ENCODE measurements around the gene SEL1L.
"Not testable (repeated sequence)": the region's sequence is repeated elsewhere in the genome, so short reads cannot be mapped to it uniquely, and the experiment has no call there.

Gene SEL1L

DNA sequence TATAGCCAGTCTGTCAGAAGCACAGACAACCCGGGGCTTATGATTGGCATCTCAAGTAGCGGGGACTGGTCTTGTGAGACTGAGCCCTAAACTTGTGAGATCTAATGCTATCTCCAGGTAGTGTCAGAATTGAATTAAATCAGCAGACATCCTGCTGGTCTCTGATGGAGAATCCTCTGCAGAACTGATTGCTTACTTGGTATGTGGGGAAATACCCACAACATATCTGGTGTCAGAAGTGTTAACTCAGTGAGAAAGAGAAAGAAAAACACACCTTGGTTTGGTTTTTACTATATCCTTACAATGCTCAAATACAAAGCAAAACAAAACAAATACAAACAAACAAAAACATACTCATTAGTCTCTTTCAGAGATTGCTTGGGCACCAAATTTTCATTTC is 10.0 kb downstream of the SEL1L start:
- no peak for DNase-seq

DNA sequence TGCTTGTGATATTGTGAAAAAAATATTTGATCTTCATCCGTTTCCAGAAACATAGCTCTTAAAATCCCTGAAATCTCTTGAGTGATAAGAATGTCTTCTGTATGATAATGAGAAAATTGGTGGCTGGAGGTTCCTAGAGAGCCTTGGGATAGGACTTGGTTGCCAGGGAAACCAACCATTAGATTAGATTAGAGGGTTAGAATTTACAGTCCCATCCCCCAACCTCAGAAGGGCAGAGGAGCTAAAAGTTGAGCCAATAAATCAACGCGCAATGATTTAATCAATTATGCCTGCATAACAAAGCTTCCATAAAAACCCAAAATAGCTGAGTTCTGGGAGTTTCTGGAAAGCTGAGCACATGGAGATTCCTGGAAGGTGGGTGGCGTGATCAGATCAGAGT is 10.6 kb downstream of the SEL1L start:
- no peak for DNase-seq

DNA sequence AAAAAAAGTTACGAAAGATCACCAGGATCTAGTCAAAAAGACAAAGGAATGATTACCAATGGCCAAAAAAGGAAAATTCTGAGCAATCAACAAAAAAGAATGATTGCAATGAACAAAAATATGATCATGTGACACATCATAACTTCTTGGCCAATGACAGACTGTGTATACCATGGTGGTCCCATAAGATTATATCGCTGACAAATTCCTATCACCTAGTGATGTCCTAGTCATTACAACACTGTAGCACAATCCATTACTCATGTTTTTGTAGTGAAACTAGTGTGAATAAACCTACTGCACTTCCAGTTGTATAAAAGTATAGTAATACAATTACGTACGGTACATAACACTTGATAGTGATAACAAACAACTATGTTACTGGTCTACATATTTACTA is 12.3 kb downstream of the SEL1L start:
- no peak for DNase-seq

DNA sequence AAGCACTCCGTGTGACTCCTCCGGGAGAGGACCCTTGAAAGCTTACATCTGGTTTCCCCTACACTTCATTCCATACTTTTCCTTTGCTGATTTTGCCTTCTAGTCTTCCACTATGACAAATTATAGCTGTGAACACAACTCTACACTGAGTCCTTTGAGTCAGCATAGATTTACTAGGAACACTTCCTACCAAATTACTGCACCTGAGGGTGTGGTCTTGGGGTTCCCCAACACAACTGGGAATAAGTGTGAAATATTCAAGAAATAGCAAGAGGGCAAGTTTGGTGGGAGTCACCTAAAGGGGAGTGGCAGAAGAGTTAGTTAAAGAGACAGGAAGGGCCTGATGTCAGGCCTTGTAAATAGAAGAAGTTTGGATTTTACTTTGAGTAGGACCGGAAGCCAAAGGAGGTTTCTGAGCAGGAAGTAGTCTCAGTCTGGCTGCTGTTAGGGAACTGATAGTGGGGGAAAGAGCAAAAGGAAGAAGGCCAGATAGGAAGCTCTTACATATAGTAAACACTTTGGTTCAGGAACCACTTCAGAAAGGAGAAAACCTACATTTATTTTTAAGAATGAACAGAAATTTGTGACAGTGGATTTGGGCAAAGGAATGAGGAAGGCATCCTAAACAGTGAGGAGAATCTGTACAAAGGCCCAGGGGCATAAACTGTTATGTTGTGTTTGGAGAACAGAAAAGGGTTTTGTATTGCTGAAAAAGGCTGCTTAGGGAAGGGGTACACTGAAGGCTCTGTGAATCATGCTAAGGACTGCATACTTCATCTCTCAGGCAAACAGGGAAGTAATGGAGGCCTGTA is 14.2 kb downstream of the SEL1L start:
- no peak for DNase-seq

DNA sequence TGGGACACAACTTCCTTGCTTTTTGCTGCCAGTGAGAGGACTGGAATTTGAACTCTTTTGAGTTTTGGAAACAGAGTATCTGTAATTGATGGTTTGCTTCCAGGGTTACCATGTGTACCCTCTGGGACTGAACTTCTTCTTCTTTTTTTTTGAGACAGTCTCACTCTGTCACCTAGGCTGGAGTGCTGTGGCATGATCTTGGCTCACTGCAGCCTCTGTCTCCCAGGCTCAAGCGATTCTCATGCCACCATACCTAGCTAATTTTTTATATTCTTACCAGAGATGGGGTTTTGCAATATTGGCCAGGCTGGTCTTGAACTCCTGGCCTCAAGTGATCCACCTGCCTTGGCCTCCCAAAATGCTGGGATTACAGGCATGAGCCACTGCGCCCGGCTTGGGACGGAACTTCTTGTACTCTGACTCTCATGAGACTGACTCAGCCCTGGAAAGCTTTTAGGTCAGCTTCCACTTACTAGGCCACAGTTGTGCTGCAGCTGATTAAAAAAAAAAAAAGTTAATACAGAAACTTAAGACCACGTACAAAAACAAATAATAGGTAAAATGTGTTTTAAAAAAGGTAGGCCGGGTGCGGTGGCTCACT is 15.8 kb downstream of the SEL1L start:
- DNase-seq = no peak

DNA sequence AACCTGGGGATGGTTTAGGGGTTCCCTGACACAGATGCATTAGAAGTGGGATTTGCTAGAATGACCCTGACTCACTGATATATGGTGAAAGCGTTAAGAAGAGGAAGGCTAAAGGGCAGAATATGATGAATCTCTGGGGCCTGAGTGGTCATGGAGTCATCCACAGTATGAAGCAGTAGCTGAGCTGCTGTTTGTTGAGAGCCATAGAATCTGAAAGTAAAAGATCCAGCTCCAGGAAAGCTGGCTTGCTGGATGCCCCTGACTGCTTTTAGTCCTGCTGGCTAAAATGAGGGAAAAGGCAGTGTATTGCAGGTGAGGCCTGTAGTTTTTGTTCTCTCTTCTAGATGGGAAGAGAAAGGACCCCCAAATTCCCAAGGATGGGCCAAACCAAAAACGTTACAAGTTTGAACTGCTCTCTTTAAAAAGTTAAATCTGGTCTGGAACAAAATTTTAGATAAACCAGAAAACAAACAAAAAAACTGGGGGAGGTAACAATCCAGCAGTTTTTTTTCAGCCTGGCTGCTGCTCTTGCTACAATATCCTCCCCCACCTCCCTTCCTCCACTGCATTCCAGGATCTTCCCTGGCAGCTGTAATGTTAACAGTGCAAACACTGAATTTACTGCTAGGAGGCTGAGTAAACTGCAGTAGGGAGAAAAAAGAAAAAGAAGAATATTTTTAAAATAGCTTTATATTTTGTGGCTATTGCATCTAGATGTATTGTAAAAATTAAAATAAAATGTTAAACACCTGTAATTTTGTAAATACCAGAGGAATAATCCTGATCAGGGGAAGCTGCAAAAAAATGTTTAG is 16.5 kb downstream of the SEL1L start:
- no peak for DNase-seq

DNA sequence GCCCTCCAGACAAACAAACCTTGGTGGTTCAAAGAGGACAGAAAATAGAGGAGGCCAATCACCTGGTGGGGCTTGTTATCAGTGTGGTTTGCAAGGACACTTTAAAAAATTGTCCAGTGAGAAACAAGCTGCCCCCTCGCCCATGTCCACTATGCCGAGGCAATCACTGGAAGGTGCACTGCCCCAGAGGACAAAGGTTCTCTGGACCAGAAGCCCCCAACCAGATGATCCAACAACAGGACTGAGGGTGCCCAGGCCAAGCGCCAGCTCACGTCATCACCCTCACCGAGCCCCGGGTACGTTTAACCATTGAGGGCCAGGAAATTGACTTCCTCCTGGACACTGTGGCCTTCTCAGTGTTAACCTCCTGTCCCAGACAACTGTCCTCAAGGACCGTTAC is 17.7 kb downstream of the SEL1L start:
- not testable (repeated sequence) for DNase-seq

DNA sequence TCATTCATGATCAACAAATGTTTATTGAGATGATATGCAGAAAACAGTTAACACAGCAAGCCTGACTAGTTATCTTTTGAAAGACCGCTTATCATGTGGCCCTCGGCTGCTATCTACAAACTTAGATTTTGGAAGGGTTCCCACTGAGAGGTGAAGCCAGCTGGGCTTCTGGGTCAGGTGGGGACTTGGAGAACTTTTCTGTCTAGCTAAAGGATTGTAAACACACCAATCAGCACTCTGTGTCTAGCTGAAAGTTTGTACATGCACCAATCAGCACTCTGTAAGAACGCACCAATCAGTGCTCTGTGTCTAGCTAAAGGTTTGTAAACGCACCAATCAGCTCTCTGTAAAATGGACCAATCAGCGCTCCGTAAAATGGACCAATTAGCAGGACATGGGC is 20.8 kb downstream of the SEL1L start:
- DNase-seq = not testable (repeated sequence)

DNA sequence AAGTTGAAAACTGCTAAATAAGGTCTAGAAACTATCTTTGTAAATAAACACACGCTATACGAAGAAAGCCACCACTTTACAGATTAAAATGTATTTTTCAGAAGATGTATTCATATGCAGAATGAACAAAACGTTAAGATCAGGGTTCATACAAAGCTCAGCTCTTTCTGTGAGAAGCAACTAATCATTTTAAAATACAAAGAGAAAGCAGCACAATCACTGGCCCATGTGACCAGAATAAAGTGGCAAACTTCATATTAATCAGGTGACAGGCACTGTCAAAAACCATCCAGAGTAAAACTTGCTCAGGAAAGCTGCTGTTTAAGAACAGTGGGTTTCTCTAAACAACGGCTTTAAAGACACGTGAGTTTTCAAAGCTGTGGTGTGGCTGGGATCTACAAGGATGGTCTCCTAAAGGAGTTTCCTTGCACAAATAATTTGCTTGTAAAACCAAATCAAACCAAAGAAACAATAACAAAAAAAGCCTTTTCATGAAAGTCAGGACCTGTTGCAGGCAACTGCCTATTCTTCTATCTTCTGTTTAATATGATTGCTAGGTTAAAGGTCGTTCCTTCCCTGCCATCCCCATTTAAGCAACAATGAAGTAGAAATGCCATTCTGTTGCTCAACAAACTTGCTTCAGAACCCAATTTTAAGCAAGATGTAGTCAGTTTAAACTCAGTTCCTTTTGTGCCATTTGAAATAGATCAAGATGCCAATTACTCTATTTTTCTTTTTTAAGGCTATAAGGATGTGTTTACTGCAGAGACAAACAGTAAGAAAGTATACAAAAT is 22.3 kb downstream of the SEL1L start:
- DNase-seq = no peak

DNA sequence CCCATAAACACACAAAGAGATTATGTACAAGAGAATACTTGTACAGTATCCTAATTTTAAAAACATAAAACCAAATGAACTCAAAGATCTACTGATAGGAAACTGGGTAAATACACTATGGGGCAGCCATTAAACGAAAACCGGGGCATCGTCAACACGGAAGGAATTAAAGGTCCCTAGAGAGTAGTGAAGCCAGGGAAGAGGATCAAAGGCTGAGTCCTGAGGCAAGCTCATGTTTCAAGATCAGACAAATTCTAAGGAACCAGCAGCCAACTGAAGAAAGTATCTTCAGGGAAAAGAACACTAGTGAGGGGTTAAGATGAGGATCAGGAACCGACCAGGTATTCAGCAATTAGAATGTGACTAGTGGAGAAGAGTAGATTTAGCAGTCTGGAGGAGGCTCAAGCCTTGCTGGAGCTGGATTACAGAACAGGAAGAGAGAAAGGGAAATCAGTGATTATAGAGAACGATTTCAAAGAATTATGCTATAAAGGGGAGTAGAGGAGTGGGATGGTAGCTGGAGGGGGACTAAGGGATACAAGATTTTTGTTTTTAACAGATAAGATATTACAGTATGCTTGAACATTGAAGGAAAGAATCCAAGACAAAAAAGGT is 23.7 kb downstream of the SEL1L start:
- no peak for DNase-seq

DNA sequence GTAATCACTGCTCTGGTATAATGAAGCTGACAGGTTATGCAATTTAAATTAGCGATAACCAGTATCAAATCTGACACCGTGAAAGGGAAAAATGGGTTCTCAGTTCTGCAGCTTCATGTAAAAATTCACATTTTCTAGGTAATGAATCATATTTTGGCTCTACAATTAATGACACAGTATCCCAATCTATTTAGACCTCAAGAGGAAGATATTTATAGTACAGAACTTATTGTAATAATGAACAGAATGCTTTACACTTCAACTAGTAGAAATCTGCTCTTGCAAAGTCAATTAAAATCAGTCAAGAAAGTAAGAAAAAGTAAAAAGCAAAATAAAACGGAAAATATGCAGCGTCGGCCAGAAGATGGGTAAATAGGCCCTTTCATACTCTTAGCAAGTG is 24.3 kb downstream of the SEL1L start:
- no peak for DNase-seq

DNA sequence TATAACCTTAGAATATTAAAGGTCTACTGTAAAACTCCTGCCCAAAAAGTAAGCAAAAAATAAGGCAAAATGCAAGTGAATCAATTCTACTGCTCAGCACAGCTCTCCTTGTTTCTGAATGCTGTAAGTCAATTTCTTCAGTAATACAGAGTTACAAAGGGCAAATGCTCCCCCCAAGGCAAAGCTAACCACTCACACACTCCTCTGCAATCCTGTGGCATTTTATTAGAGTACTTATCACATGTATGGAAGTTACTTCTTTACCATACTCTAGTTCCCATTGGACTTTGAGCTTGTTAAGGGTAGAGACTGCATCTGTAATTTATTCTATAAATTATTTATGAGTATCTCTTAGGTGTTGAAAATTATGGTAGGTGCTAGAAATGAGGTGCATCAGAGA is 27.2 kb downstream of the SEL1L start:
- no peak for DNase-seq

DNA sequence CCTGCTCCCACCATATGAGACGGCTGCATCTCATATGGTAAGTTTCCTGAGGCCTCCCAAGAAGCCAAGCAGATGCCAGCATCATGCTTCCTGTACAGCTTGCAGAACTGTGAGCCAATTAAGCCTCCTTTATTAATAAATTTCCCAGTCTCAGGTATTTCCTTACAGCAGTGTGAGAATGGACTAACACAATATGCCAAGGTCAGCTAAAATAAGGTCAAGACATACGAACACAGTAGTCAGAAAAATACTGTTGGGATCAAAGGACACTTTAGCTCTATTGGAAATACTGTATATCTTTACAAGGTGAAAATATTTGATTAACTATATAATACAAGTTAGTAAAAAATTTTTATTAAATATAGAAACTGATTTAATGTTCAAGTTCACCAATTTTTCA is 28.8 kb downstream of the SEL1L start:
- DNase-seq = no peak

DNA sequence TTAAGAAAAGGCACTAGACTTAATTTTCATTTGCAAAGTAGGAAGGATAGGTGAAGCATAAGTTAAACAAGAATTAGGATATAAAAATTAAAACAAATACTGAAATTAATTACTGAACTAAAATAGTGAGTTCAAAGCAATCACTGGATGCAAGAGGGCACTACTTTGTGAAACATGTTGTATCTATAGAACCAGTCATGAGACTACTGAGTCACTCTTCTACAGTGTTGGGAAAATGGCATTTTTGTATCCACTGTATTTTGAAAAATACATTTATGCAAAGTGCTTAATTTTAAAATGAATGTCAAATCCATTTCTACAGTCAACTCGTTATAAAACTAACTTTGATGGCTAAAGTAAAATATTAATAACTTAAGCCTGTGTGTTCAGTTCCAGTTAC is 47.9 kb downstream of the SEL1L start:
- no peak for DNase-seq

DNA sequence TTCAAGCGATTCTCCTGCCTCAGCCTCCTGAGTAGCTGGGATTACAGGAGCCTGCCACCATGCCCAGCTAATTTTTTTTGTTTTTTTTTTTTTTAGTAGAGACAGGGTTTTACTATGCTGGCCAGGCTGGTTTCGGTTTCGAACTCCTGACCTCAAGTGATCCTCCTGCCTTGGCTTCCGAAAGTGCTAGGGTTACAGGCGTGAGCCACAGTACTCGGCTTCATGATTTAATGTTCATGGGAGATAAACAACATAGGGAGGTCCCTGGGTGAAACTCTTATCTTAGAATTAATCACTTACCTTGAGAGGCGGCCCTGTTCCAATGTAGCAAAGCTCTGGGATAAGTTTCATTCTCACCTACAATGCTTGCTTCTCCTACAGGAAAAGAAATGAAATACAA is 48.3 kb downstream of the SEL1L start:
- DNase-seq = no peak

DNA sequence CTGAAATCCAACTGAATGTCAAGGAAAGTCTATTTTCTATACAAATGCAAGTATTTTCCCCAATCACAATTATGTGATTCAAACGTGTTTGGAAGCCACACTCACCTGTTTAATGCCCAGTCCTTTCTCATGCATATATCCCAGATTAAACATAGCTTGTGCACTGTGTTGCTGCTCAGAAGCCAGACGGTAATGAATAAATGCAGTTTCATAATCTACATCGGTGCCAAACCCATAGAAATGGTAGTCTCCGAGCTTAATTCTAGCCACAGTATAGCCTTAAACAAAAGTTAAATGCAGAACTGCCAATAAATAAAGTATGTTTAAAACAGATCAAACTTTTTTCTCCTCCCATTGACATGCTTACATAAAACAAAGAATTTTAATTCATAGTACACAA is 49.5 kb downstream of the SEL1L start:
- DNase-seq = no peak

DNA sequence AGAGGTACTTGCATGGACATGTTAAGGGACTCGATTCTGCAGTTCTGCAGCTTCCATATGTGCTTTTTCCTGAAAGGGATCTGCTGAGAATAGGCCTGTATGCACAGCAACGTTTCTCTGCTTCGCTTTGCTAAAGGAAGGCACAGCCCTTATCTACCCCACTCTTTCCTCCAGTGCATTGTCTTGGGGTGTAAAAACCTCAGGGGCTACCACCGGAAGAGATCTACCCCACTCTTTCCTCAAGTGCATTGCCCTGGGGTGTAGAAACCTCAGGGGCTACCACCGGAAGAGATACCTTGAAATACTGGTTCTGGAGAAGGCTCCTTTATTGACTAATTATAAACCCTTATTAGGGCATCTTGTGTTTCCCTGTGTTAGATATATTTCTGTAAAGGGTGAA is 52.9 kb downstream of the SEL1L start:
- no peak for DNase-seq

DNA sequence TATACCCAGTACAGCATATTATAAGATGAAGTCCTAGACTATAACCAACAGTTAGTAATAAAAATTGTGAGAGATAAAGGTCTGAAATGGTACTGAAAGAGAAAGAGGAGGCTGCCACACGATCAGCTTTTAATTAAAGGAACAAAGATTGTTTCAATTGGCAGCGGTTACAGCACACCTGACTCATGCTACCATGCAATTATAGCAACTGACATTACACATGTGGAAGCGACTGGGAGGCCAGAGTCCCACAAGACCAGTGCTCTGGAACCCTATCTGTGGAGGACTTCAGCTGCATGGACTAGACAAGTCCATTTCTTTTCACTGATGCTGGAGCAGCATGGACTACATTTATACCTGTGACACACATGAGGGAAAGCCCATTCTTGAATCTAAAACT is 55.2 kb downstream of the SEL1L start:
- no peak for DNase-seq

DNA sequence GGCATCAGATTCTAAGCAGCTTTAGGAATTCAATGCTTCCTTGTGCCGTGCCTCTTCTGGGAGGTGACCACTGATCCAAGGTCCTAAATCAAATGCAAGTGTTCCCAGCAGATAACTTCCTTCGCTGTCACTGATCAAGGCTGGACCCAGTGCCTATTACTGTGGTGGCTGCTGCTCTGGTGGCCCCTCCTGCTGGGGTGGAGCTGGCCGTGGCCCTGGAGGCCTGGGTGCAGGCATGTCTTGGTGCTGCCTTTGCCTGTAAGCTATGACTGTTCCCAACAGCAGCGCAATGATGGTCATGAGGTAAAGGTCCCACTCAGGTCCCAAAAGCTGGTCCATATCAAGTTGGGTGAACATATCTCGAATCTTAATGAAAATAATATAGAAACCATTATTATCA is 56.8 kb downstream of the SEL1L start:
- DNase-seq = no peak

DNA sequence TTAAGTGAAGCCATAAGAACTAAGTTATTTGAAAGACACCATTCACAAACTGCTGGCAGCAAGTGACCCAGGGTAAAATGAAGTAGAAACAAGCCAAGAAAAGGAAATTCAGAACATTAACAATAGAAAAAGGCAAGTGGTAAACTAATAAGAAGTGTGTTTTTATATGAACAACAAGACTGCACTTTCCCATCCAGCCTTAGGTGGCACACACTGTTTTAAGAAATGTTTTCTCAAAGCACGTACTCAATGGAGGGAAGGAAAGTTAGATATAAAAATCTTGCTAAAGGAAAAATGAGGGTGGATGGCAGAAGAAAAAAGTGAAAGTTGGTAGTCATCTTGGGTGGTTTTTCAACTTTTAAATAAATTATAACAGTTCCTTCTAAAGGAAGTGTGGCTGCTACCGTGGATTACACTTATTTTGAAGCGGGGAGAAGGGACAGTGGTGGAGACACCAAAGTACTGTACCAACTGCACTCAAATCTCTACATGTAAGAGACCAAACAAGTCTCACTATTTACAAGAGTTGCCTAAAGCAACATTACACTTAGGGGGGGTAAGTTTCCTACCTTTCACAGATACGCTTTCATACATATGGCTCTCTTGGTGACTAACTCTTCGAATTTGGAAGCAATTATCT is 58.8 kb downstream of the SEL1L start:
- DNase-seq = no peak

DNA sequence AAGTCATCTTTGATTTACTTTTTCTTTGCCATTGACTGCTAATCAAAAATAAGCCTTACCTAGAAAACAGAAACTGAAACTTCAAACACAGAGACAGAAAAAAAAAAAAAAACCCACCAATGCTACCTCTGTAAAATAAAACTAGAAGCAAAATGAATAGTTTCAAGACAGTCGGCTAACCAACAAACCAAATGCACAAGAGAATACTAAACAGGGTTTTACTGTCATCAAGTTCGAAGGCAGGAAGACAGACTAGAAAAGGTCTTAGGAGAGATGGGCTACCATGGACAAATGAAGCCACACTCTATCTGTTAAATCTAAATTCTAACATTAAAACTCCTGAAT is 59.5 kb downstream of the SEL1L start:
- DNase-seq = no peak

DNA sequence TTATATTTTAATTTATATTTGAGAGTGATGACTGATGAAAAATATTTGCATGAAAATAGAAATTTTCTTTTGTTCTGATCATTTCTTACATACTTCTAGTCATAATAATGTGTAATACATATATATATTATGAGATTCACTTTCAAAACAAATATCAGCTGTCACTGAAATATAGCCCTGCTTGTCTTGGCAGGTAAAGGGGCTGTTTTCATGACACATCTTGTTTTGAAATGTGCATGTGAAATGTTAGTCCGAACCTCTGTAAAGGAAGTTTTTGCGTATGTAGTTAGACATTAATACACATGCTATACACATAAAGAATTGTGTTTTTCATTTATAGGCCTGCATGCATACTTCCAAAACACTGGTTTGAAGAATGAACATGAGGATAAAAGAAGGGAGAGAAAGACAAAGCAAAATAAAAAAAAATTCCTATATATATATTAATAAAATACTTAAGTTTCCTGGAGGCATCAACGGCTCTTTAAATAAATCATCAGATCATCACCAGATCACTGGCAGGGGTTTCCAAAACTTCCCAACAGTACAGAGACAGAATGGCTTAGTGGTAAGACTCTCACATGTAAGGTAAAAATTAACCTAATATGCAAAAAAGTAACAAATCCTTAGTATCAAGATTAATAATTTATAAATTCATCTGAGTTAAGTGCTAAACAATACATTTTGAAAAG is 60.1 kb downstream of the SEL1L start:
- DNase-seq = no peak
